Stimulated activated naive CD8-positive, alpha-beta T cell treated with anti-CD3 and anti-CD28 coated beads, Interleukin-15, amount 100 ng/mL, for 72 hours (primary cell): ENCODE data around the gene FARP1.

Experiments used
- ATAC-seq: fragments of 150-1000 bp; cut with Tn5 transposase; 2 replicates; pipeline ENCODE4 v1.10.0; 2021; ENCODE audit warnings: mild to moderate bottlenecking, moderate library complexity
- DNase-seq, 2 donors: peaks; one replicate each; pipeline ENCODE4 v3.0.0; 2021 to 2022
- H3K27ac Mint-ChIP-seq, 2 donors: one replicate each; pipeline ENCODE4 v1.8.0; 2022; ENCODE audit warnings: mild to moderate bottlenecking in 2 of 2, mixed read lengths in 2 of 2, moderate library complexity in 2 of 2
- H3K27me3 Mint-ChIP-seq: one replicate; pipeline ENCODE4 v1.8.0; 2022; ENCODE audit warnings: mixed read lengths
- H3K4me1 Mint-ChIP-seq: one replicate; pipeline ENCODE4 v1.8.0; 2022; ENCODE audit warnings: mild to moderate bottlenecking, mixed read lengths
- H3K4me3 Mint-ChIP-seq, 2 donors: one replicate each; pipeline ENCODE4 v1.8.0; 2022; ENCODE audit warnings: mild to moderate bottlenecking in 2 of 2, mixed read lengths in 2 of 2, moderate library complexity in 1 of 2
- H3K9me3 Mint-ChIP-seq, 2 donors: one replicate each; pipeline ENCODE4 v1.8.0; 2022; ENCODE audit warnings: mixed read lengths in 2 of 2

The FARP1 gene

GRCh38 chr13:98150832-98151479, 8.1 kb downstream of the FARP1 start:
- H3K27me3 Mint-ChIP-seq: peaks cover 36% of the 10 kb centered on the region
- DNase-seq (no peak), ATAC-seq (no peak)
- H3K4me3 Mint-ChIP-seq: no peak overlapping the region
- H3K9me3 Mint-ChIP-seq: no peaks in the 10 kb centered on the region
- no peaks in the 10 kb centered on the region for H3K4me1 Mint-ChIP-seq
- no peak overlapping the region for H3K27ac Mint-ChIP-seq

- Mint-ChIP-seq H3K27ac (no peak overlapping the region), H3K27me3 (peaks cover 23% of the 10 kb centered on the region), H3K9me3 (no peaks in the 10 kb centered on the region), H3K4me1 (no peaks in the 10 kb centered on the region), H3K4me3 (no peak overlapping the region)
- DNase-seq: no peak
- ATAC-seq: no peak
Measured at GRCh38 chr13:98155475-98156109, 12.7 kb downstream of the FARP1 start.

GRCh38 chr13:98156259-98156658, 13.4 kb downstream of the FARP1 start:
- Mint-ChIP-seq H3K9me3 (no peaks in the 10 kb centered on the region), H3K4me1 (no peaks in the 10 kb centered on the region), H3K27me3 (peaks cover 23% of the 10 kb centered on the region), H3K4me3 (no peak overlapping the region), H3K27ac (no peak overlapping the region)
- DNase-seq: no peak
- no peak for ATAC-seq

- Mint-ChIP-seq H3K4me3 (no peak overlapping the region), H3K27me3 (peaks cover 23% of the 10 kb centered on the region), H3K27ac (no peak overlapping the region), H3K9me3 (no peaks in the 10 kb centered on the region), H3K4me1 (no peaks in the 10 kb centered on the region)
- no peak for DNase-seq
- no peak for ATAC-seq
Measured at GRCh38 chr13:98157188-98157587, 14.3 kb downstream of the FARP1 start.

GRCh38 chr13:98157609-98158008, 14.7 kb downstream of the FARP1 start:
- Mint-ChIP-seq H3K9me3 (no peaks in the 10 kb centered on the region), H3K4me3 (no peak overlapping the region), H3K4me1 (no peaks in the 10 kb centered on the region), H3K27me3 (peaks cover 23% of the 10 kb centered on the region), H3K27ac (no peak overlapping the region)
- no peak for DNase-seq
- ATAC-seq: no peak

GRCh38 chr13:98158172-98158899, 15.4 kb downstream of the FARP1 start:
- no peaks in the 10 kb centered on the region for H3K9me3 Mint-ChIP-seq
- H3K27me3 Mint-ChIP-seq: peaks cover 23% of the 10 kb centered on the region
- H3K4me3 Mint-ChIP-seq: no peak overlapping the region
- ATAC-seq (no peak), DNase-seq (no peak)
- no peak overlapping the region for H3K27ac Mint-ChIP-seq
- no peaks in the 10 kb centered on the region for H3K4me1 Mint-ChIP-seq

- no peaks in the 10 kb centered on the region for H3K9me3 Mint-ChIP-seq
- H3K4me3 Mint-ChIP-seq: no peak overlapping the region
- no peaks in the 10 kb centered on the region for H3K4me1 Mint-ChIP-seq
- DNase-seq: no peak
- peaks cover 7% of the 10 kb centered on the region for H3K27me3 Mint-ChIP-seq
- ATAC-seq: no peak
- no peak overlapping the region for H3K27ac Mint-ChIP-seq
Measured at GRCh38 chr13:98162935-98163334, 20.0 kb downstream of the FARP1 start.

GRCh38 chr13:98169331-98169730, 26.4 kb downstream of the FARP1 start:
- Mint-ChIP-seq H3K27me3 (peaks cover 32% of the 10 kb centered on the region), H3K27ac (no peak overlapping the region), H3K4me1 (no peaks in the 10 kb centered on the region), H3K4me3 (no peak overlapping the region), H3K9me3 (no peaks in the 10 kb centered on the region)
- ATAC-seq (no peak), DNase-seq (no peak)

- no peak for DNase-seq
- Mint-ChIP-seq H3K27ac (peak overlapping the region in 1 of 2 donors; percentile 41), H3K4me3 (no peak overlapping the region), H3K27me3 (peaks cover 32% of the 10 kb centered on the region), H3K4me1 (no peaks in the 10 kb centered on the region), H3K9me3 (no peaks in the 10 kb centered on the region)
- ATAC-seq: no peak
Measured at GRCh38 chr13:98171900-98172589, 29.2 kb downstream of the FARP1 start.

GRCh38 chr13:98172590-98173422, 29.9 kb downstream of the FARP1 start:
- DNase-seq (no peak), ATAC-seq (no peak)
- H3K9me3 Mint-ChIP-seq: peaks cover 0 to 3% of the 10 kb centered on the region in 2 donors
- H3K4me1 Mint-ChIP-seq: no peaks in the 10 kb centered on the region
- H3K27me3 Mint-ChIP-seq: peaks cover 32% of the 10 kb centered on the region
- H3K27ac Mint-ChIP-seq: no peak overlapping the region
- H3K4me3 Mint-ChIP-seq: no peak overlapping the region

GRCh38 chr13:98173431-98174152, 30.7 kb downstream of the FARP1 start:
- H3K4me1 Mint-ChIP-seq: no peaks in the 10 kb centered on the region
- peaks cover 0 to 5% of the 10 kb centered on the region in 2 donors for H3K9me3 Mint-ChIP-seq
- no peak for DNase-seq
- no peak for ATAC-seq
- H3K27ac Mint-ChIP-seq: no peak overlapping the region
- peaks cover 27% of the 10 kb centered on the region for H3K27me3 Mint-ChIP-seq
- no peak overlapping the region for H3K4me3 Mint-ChIP-seq

GRCh38 chr13:98174307-98174706, 31.4 kb downstream of the FARP1 start:
- Mint-ChIP-seq H3K4me3 (no peak overlapping the region), H3K9me3 (peaks cover 0 to 5% of the 10 kb centered on the region in 2 donors), H3K27ac (no peak overlapping the region), H3K4me1 (no peaks in the 10 kb centered on the region), H3K27me3 (peaks cover 23% of the 10 kb centered on the region)
- no peak for ATAC-seq
- DNase-seq: no peak

GRCh38 chr13:98175043-98175442, 32.1 kb downstream of the FARP1 start:
- no peak overlapping the region for H3K4me3 Mint-ChIP-seq
- no peaks in the 10 kb centered on the region for H3K4me1 Mint-ChIP-seq
- H3K27ac Mint-ChIP-seq: no peak overlapping the region
- ATAC-seq (no peak), DNase-seq (no peak)
- peaks cover 23% of the 10 kb centered on the region for H3K27me3 Mint-ChIP-seq
- H3K9me3 Mint-ChIP-seq: peaks cover 0 to 5% of the 10 kb centered on the region in 2 donors

- no peak for ATAC-seq
- no peaks in the 10 kb centered on the region for H3K4me1 Mint-ChIP-seq
- peaks cover 23% of the 10 kb centered on the region for H3K27me3 Mint-ChIP-seq
Measured at GRCh38 chr13:98175823-98176222, 32.9 kb downstream of the FARP1 start.

More at GRCh38 chr13:98175823-98176222, 32.9 kb downstream of the FARP1 start:
- no peak overlapping the region for H3K4me3 Mint-ChIP-seq
- no peak for DNase-seq
- peak overlapping the region in 1 of 2 donors; percentile 33 for H3K27ac Mint-ChIP-seq
- H3K9me3 Mint-ChIP-seq: peaks cover 0 to 5% of the 10 kb centered on the region in 2 donors
